CD4-positive, alpha-beta T cell (primary cell): Measurements from ENCODE around the gene KRTAP10-8. TPM values are rescaled to one million over a fixed set of nuclear protein-coding genes. Genes with fewer than 3 reads are reported as not detected.
A peak's percentile ranks its signal among the peaks of the same experiment; 100 is the strongest.
"Not testable (repeated sequence)": the region's sequence is repeated elsewhere in the genome, so short reads cannot be mapped to it uniquely, and the experiment has no call there.

ENCODE experiments used
- ATAC-seq: fragments of 200-7000 bp; cut with Tn5 transposase; one replicate; pipeline ENCODE4 v1.10.0; 2022; ENCODE audit warnings: mild to moderate bottlenecking; ENCODE audit not compliant: poor library complexity
- CTCF ChIA-PET: fragments of 350-600 bp; sonication (Branson Sonifier 250); formaldehyde crosslinking; loops from one replicate; lab custom pipeline; 2021; ENCODE audit warnings: antibody characterized with exemption, inconsistent platforms; lab: Charles Lee
- POLR2A ChIA-PET: fragments of 350-600 bp; sonication (Branson Sonifier 250); formaldehyde crosslinking; loops from one replicate; lab custom pipeline; 2021; ENCODE audit warnings: antibody characterized with exemption, inconsistent platforms; lab: Charles Lee
- DNase-seq, 14 experiments: peaks; one replicate each; pipeline ENCODE4 v3.0.0-alpha.2; 2013 to 2020; ENCODE audit warnings: mixed read lengths in 2 of 14
- H3K27ac ChIP-seq, 2 donors: one replicate each; pipeline versions ENCODE4 v1.5.1 to v1.7.0; 2013; ENCODE audit warnings: low read length in 2 of 2, low read depth in 1 of 2, mild to moderate bottlenecking in 1 of 2
- H3K27me3 ChIP-seq, 2 experiments: 1 replicate in 1 of 2; 2 replicates in 1 of 2; pipeline versions ENCODE4 v1.6.1 to v1.7.0; 2013; ENCODE audit warnings: low read length in 2 of 2, control low read depth in 1 of 2, mild to moderate bottlenecking in 1 of 2, moderate library complexity in 1 of 2; ENCODE audit not compliant: insufficient read depth in 2 of 2, control insufficient read depth in 1 of 2
- H3K36me3 ChIP-seq: one replicate; pipeline ENCODE4 v1.6.1; 2013; ENCODE audit warnings: low read length, control low read depth; ENCODE audit not compliant: insufficient read depth
- H3K4me1 ChIP-seq: one replicate; pipeline ENCODE4 v1.6.1; 2013; ENCODE audit warnings: low read length, control low read depth; ENCODE audit not compliant: insufficient read depth
- H3K4me3 ChIP-seq: one replicate; pipeline ENCODE4 v1.5.1; 2013; ENCODE audit warnings: mild to moderate bottlenecking, low read length, moderate library complexity
- H3K9me3 ChIP-seq, 2 experiments: 1 replicate in 1 of 2; 2 replicates in 1 of 2; pipeline versions ENCODE4 v1.6.1 to v1.7.0; 2013; ENCODE audit warnings: low read length in 2 of 2, mild to moderate bottlenecking in 2 of 2, control low read depth in 1 of 2, moderate library complexity in 1 of 2; ENCODE audit not compliant: control insufficient read depth in 1 of 2, insufficient read depth in 1 of 2
- H3K27ac Mint-ChIP-seq: one replicate; pipeline ENCODE4 v1.8.0; 2020; ENCODE audit warnings: mixed read lengths
- H3K27me3 Mint-ChIP-seq: one replicate; pipeline ENCODE4 v1.8.0; 2021; ENCODE audit warnings: mixed read lengths
- H3K36me3 Mint-ChIP-seq: one replicate; pipeline ENCODE4 v1.8.0; 2021; ENCODE audit warnings: low read depth, mixed read lengths
- H3K4me1 Mint-ChIP-seq: one replicate; pipeline ENCODE4 v1.8.0; 2021; ENCODE audit warnings: low read depth, mixed read lengths
- H3K4me3 Mint-ChIP-seq: one replicate; pipeline ENCODE4 v1.8.0; 2020; ENCODE audit warnings: mild to moderate bottlenecking, mixed read lengths
- H3K9me3 Mint-ChIP-seq: one replicate; pipeline ENCODE4 v1.8.0; 2020; ENCODE audit warnings: mixed read lengths
- intact Hi-C, 2 experiments: fragments of 100-400 bp; cut with DNase I in 1 of 2; cut with micrococcal nuclease in 1 of 2; formaldehyde crosslinking; loops; one replicate each; pipeline versions ENCODE4 v1.15.1 to v1.9.0; 2023 to 2025; cut with DNase I, micrococcal nuclease
- total RNA-seq, 174 experiments: library from RNA in 2 of 174; stranded (reverse) in 2 of 174; gene quantifications; one replicate each; pipeline ENCODE4 v1.2.3 and lab custom pipeline; 2021 to 2026
- TF ChIP-seq, protein P1 (sequence below): fragments of 200-600 bp; IDR thresholded peaks from one replicate; pipeline ENCODE4 v1.8.0; 2022; ENCODE audit warnings: antibody characterized with exemption, mild to moderate bottlenecking

The KRTAP10-8 gene
- total RNA-seq, 2 experiments from 2014 or later = not detected

DNA sequence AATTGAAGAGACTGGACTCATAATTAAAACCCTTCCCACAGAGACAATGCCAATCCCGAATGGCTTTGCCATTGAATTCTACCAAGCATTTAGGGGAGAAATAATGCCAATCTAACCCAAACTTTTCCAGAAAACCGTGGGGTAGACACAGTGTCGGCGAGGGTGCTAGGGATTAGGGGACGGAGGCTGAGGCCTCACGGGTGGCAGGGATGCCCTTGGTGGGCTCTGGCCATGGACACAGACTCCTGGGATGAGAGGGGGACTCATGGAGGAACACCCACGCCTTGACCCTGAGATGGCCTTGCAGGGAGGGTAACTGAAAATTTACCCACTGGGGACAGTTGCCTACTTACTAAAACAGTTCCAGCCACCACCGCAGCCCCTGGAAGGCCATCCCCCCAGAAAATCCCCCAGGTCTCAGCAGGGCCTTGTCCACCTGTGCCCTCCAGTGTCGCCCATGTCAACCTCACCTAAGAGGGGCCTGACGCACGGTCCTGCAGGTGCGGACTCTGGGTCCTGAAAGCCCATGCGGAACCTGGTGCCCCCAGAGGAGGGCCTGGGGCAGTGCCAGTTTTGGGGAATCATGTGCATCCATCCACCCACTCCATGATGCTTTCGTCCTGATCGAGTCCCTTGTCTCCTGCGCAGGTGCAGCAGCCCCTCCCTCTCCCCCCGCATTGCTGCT lies 33.4 kb upstream of the KRTAP10-8 start:
- POLR2A ChIA-PET = no interaction called here
- Histone ChIP-seq H3K4me3 (no peak overlapping the region), H3K36me3 (no peaks in the 10 kb centered on the region), H3K9me3 (peaks cover 12 to 47% of the 10 kb centered on the region in 2 experiments), H3K27me3 (no peaks in the 10 kb centered on the region), H3K4me1 (peaks cover 5% of the 10 kb centered on the region), H3K27ac (no peak overlapping the region)
- H3K27ac Mint-ChIP-seq = no peak overlapping the region
- intact Hi-C loops = no loop called here
- H3K4me3 Mint-ChIP-seq = no peak overlapping the region
- TF ChIP-seq, protein P1, sequence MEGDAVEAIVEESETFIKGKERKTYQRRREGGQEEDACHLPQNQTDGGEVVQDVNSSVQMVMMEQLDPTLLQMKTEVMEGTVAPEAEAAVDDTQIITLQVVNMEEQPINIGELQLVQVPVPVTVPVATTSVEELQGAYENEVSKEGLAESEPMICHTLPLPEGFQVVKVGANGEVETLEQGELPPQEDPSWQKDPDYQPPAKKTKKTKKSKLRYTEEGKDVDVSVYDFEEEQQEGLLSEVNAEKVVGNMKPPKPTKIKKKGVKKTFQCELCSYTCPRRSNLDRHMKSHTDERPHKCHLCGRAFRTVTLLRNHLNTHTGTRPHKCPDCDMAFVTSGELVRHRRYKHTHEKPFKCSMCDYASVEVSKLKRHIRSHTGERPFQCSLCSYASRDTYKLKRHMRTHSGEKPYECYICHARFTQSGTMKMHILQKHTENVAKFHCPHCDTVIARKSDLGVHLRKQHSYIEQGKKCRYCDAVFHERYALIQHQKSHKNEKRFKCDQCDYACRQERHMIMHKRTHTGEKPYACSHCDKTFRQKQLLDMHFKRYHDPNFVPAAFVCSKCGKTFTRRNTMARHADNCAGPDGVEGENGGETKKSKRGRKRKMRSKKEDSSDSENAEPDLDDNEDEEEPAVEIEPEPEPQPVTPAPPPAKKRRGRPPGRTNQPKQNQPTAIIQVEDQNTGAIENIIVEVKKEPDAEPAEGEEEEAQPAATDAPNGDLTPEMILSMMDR = no peak
- H3K4me1 Mint-ChIP-seq = peaks cover 12% of the 10 kb centered on the region
- CTCF ChIA-PET = no interaction called here
- DNase-seq (peak in 1 of 14 experiments; percentile 28), ATAC-seq (no peak)
- no peaks in the 10 kb centered on the region for H3K36me3 Mint-ChIP-seq
- H3K27me3 Mint-ChIP-seq = peaks cover 7% of the 10 kb centered on the region
- peaks cover 14% of the 10 kb centered on the region for H3K9me3 Mint-ChIP-seq

DNA sequence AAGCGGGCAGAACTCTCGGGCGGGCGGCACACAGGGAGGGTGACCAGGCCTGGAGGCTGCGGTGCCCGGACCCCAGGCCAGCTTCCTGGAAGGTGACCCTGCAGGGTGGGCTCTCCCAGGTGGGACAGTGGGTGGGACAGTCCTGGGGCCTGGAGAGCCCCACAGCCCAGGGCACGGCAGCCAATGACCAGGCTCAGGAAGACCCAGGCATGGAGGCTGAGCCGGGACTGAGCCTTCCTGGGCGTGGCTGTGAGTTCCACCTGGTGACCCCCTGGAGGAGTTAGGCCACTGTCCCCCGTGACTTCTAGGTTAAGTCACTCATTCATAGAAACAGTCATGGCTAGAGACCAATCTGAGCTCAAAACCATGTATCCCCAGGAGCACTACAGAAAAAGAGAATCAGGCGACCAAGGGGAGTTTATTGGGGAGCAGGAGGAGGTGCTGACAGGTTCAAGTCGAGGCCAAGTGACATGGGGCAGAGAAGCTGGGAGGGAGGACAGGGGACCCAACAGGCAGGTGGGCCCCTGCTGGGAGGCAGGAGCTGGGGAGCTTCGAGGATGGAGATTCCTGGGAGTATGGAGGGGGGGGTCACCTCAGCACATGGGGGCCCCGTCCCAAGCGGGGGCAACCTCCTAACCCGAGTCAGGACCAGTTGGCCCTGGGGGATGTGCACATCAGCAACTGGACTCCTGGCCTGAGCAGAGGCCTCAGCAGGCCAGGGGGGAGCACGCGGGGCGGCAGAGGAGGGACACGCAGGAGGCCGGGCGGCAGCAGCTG lies 32.6 kb upstream of the KRTAP10-8 start:
- Mint-ChIP-seq H3K36me3 (no peaks in the 10 kb centered on the region), H3K4me3 (no peak overlapping the region), H3K4me1 (peaks cover 20% of the 10 kb centered on the region), H3K27ac (no peak overlapping the region), H3K27me3 (peaks cover 13% of the 10 kb centered on the region), H3K9me3 (peaks cover 14% of the 10 kb centered on the region)
- CTCF ChIA-PET = no interaction called here
- TF ChIP-seq, protein P1 = no peak
- Histone ChIP-seq H3K27ac (no peak overlapping the region), H3K27me3 (no peaks in the 10 kb centered on the region), H3K9me3 (peaks cover 12 to 46% of the 10 kb centered on the region in 2 experiments), H3K36me3 (no peaks in the 10 kb centered on the region), H3K4me3 (no peak overlapping the region), H3K4me1 (peaks cover 5% of the 10 kb centered on the region)
- POLR2A ChIA-PET = no interaction called here
- ATAC-seq (no peak), DNase-seq (no peak)
- intact Hi-C loops = no loop called here

DNA sequence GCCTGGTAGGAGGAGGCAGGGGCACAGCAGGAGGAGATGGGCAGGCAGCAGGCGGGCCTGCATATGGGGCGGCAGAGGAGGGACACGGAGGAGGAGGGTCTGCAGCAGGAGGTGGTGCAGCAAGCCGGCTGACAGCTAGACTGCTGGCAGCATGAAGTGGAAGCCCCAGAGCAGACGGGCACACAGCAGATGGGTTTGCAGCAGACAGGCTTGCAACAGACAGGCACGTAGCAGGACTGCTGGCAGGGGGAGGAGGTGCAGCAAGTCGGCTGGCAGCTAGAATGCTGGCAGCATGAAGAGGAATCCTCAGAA lies 32.1 kb upstream of the KRTAP10-8 start:
- peaks cover 12 to 41% of the 10 kb centered on the region in 2 experiments for H3K9me3 ChIP-seq
- no peak for ATAC-seq
- Mint-ChIP-seq H3K9me3 (peaks cover 14% of the 10 kb centered on the region), H3K27me3 (peaks cover 17% of the 10 kb centered on the region), H3K36me3 (no peaks in the 10 kb centered on the region), H3K27ac (no peak overlapping the region), H3K4me1 (peaks cover 24% of the 10 kb centered on the region), H3K4me3 (peak overlapping the region; percentile 20)
- H3K27me3 ChIP-seq = no peaks in the 10 kb centered on the region
- H3K27ac ChIP-seq = no peak overlapping the region
- ChIA-PET CTCF (no interaction called here), POLR2A (no interaction called here)
- no peaks in the 10 kb centered on the region for H3K36me3 ChIP-seq
- intact Hi-C loops = no loop called here
- H3K4me1 ChIP-seq = peaks cover 3% of the 10 kb centered on the region
- H3K4me3 ChIP-seq = no peak overlapping the region
- DNase-seq = no peak
- TF ChIP-seq, protein P1 = no peak

DNA sequence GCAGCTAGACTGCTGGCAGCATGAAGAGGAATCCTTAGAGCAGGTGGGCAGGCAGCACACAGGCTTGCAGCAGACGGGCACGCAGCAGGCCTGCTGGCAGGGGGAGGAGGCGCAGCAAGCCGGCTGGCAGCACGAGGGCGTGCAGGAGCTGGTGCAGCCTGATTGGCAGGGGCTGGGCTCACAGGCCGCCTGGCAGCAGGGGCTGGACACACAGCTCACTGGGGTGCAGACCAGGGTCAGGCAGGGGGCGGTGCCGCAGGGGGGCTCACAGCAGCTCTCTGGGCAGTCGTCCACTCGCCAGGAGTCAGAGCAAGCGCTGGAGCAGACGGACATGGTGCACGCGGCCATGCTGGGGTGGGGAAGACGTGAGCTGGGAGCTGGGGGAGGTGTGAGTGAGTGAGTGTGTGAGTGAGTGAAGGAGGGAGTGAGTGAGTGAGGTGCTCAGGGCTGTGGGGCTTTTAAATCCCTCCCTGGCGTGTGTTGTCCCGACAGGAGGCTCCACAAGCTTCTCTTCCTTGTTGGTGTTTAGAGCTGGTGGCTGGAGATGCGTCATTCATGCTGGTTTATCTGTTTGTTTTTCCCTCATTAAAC lies 31.6 kb upstream of the KRTAP10-8 start, which contains the start of gene KRTAP10-5:
KRTAP10-5 (minus strand) TSS at position 374 of the 591 bp plus-strand sequence; CDS start at position 348, 26 bp downstream.
- ATAC-seq, H3K27ac ChIP-seq, intact Hi-C loops, H3K36me3 Mint-ChIP-seq, H3K4me3 ChIP-seq, H3K36me3 ChIP-seq, H3K4me1 ChIP-seq, H3K27ac Mint-ChIP-seq, DNase-seq, H3K27me3 ChIP-seq: not testable (repeated sequence)
- peaks cover 14% of the 10 kb centered on the region for H3K9me3 Mint-ChIP-seq
- H3K4me3 Mint-ChIP-seq = peak within 1 kb of the TSS; percentile 20
- ChIA-PET POLR2A (interaction anchor here (1.5 kb wide), 1 partner anchor 33 kb away, joined by 6 read pairs; no protein-coding TSS in a partner anchor), CTCF (interaction anchor here (0.6 kb wide), 1 partner anchor 48 kb away, joined by 3 read pairs; no protein-coding TSS in a partner anchor)
- peaks cover 24% of the 10 kb centered on the region for H3K4me1 Mint-ChIP-seq
- H3K9me3 ChIP-seq = peaks cover 12 to 38% of the 10 kb centered on the region in 2 experiments
- peaks cover 21% of the 10 kb centered on the region for H3K27me3 Mint-ChIP-seq
